H9 (cell line): ENCODE data around the gene POLR2H. TPM values are rescaled to one million over a fixed set of nuclear protein-coding genes. Genes with fewer than 3 reads are reported as not detected.
A peak's percentile ranks its signal among the peaks of the same experiment; 100 is the strongest.

Experiments
- DNase-seq: peaks from one replicate; pipeline ENCODE4 v3.0.0-alpha.2; 2017
- H2AFZ ChIP-seq: one replicate; pipeline ENCODE4 v1.6.1; 2013; ENCODE audit warnings: mild to moderate bottlenecking, low read length, control low read depth, moderate library complexity
- H2AK5ac ChIP-seq: 2 replicates; pipeline ENCODE4 v1.6.1; 2013; ENCODE audit warnings: low read length, control low read depth, mixed read lengths; ENCODE audit not compliant: insufficient read length
- H2BK120ac ChIP-seq: one replicate; pipeline ENCODE4 v1.6.1; 2013; ENCODE audit warnings: low read depth, mild to moderate bottlenecking, low read length, control low read depth, inconsistent platforms; ENCODE audit not compliant: poor library complexity, severe bottlenecking
- H2BK12ac ChIP-seq: 2 replicates; pipeline ENCODE4 v1.6.1; 2013; ENCODE audit warnings: low read length, control low read depth, mixed read lengths, low read depth; ENCODE audit not compliant: insufficient read length
- H2BK15ac ChIP-seq: 2 replicates; pipeline ENCODE4 v1.6.1; 2013; ENCODE audit warnings: low read depth, low read length, control low read depth
- H2BK20ac ChIP-seq: one replicate; pipeline ENCODE4 v1.6.1; 2013; ENCODE audit warnings: low read depth, mild to moderate bottlenecking, low read length, control low read depth, inconsistent platforms; ENCODE audit not compliant: poor library complexity, severe bottlenecking
- H2BK5ac ChIP-seq: 2 replicates; pipeline ENCODE4 v1.6.1; 2013; ENCODE audit warnings: low read length, control low read depth, mixed read lengths; ENCODE audit not compliant: insufficient read length
- H3K14ac ChIP-seq: 2 replicates; pipeline ENCODE4 v1.6.1; 2013; ENCODE audit warnings: low read length, control low read depth; ENCODE audit not compliant: insufficient read depth
- H3K18ac ChIP-seq: 2 replicates; pipeline ENCODE4 v1.6.1; 2013; ENCODE audit warnings: low read depth, mild to moderate bottlenecking, mixed read lengths, low read length, control low read depth; ENCODE audit not compliant: insufficient read length
- H3K23ac ChIP-seq: 2 replicates; pipeline ENCODE4 v1.6.1; 2013; ENCODE audit warnings: low read length, control low read depth, mixed read lengths, low read depth; ENCODE audit not compliant: insufficient read length
- H3K23me2 ChIP-seq: 2 replicates; pipeline ENCODE4 v1.6.1; 2013; ENCODE audit warnings: low read depth, mild to moderate bottlenecking, mixed read lengths, low read length, control low read depth; ENCODE audit not compliant: insufficient read length, poor library complexity, severe bottlenecking
- H3K27ac ChIP-seq: 2 replicates; pipeline ENCODE4 v1.5.1; 2013; ENCODE audit warnings: low read length, control low read depth, mixed read lengths, low read depth; ENCODE audit not compliant: insufficient read length
- H3K27me3 ChIP-seq: 2 replicates; pipeline ENCODE4 v1.6.1; 2013; ENCODE audit warnings: low read length, control low read depth, inconsistent platforms; ENCODE audit not compliant: insufficient read depth
- H3K4ac ChIP-seq: 2 replicates; pipeline ENCODE4 v1.6.1; 2013; ENCODE audit warnings: low read depth, mild to moderate bottlenecking, control low read depth, inconsistent platforms, low read length, moderate library complexity
- H3K4me1 ChIP-seq: 2 replicates; pipeline ENCODE4 v1.6.1; 2013; ENCODE audit warnings: low read length, control low read depth, inconsistent platforms; ENCODE audit not compliant: insufficient read depth
- H3K4me2 ChIP-seq: 2 replicates; pipeline ENCODE4 v1.6.1; 2013; ENCODE audit warnings: low read length, control low read depth, mixed read lengths; ENCODE audit not compliant: insufficient read length, insufficient read depth
- H3K56ac ChIP-seq: 2 replicates; pipeline ENCODE4 v1.6.1; 2013; ENCODE audit warnings: low read depth, mild to moderate bottlenecking, mixed read lengths, low read length, control low read depth; ENCODE audit not compliant: insufficient read length
- H3K79me1 ChIP-seq: 2 replicates; pipeline ENCODE4 v1.6.1; 2013; ENCODE audit warnings: low read depth, mild to moderate bottlenecking, moderate library complexity, low read length, control low read depth, inconsistent platforms; ENCODE audit not compliant: insufficient read depth, poor library complexity, severe bottlenecking
- H3K79me2 ChIP-seq: 2 replicates; pipeline ENCODE4 v1.6.1; 2013; ENCODE audit warnings: low read length, control low read depth, inconsistent platforms; ENCODE audit not compliant: insufficient read depth
- H3K9ac ChIP-seq: 2 replicates; pipeline ENCODE4 v1.6.1; 2013; ENCODE audit warnings: low read length, control low read depth, mixed read lengths; ENCODE audit not compliant: insufficient read length; ENCODE audit errors: extremely low read depth
- H3K9me3 ChIP-seq: one replicate; pipeline ENCODE4 v1.6.1; 2013; ENCODE audit warnings: low read depth, low read length, inconsistent platforms; ENCODE audit not compliant: control insufficient read depth
- H3T11ph ChIP-seq: one replicate; pipeline ENCODE4 v1.6.1; 2013; ENCODE audit warnings: mild to moderate bottlenecking, low read length, control low read depth, inconsistent platforms
- H4K20me1 ChIP-seq: one replicate; pipeline ENCODE4 v1.6.1; 2013; ENCODE audit not compliant: control insufficient read depth, insufficient read length, insufficient read depth
- H4K5ac ChIP-seq: 2 replicates; pipeline ENCODE4 v1.6.1; 2013; ENCODE audit warnings: low read depth, mild to moderate bottlenecking, mixed read lengths, low read length, control low read depth; ENCODE audit not compliant: insufficient read length
- H4K8ac ChIP-seq: replicated peaks from 2 replicates; pipeline ENCODE4 v1.6.1; 2013; ENCODE audit warnings: low read length, control low read depth, mixed read lengths, low read depth; ENCODE audit not compliant: insufficient read length
- H4K91ac ChIP-seq: 2 replicates; pipeline ENCODE4 v1.6.1; 2013; ENCODE audit warnings: low read depth, mild to moderate bottlenecking, moderate library complexity, mixed read lengths, low read length, control low read depth; ENCODE audit not compliant: insufficient read length
- H3K27ac Mint-ChIP-seq, 3 experiments: 2 replicates in 2 of 3; 3 replicates in 1 of 3; pipeline ENCODE4 v1.8.0; 2020 to 2021; ENCODE audit warnings: mixed read lengths in 3 of 3, mild to moderate bottlenecking in 1 of 3, moderate library complexity in 1 of 3
- H3K27me3 Mint-ChIP-seq: 2 replicates; pipeline ENCODE4 v1.8.0; 2021; ENCODE audit warnings: low read depth, mild to moderate bottlenecking, moderate library complexity, mixed read lengths
- H3K36me3 Mint-ChIP-seq, 3 experiments: 2 replicates in 2 of 3; 3 replicates in 1 of 3; pipeline ENCODE4 v1.8.0; 2020 to 2021; ENCODE audit warnings: low read depth in 3 of 3, mixed read lengths in 3 of 3; ENCODE audit not compliant: insufficient read depth in 1 of 3
- H3K4me1 Mint-ChIP-seq, 2 experiments: 2 replicates each; pipeline ENCODE4 v1.8.0; 2020; ENCODE audit warnings: mixed read lengths in 2 of 2
- H3K4me3 Mint-ChIP-seq, 2 experiments: 2 replicates in 1 of 2; 3 replicates in 1 of 2; pipeline ENCODE4 v1.8.0; 2020 to 2021; ENCODE audit warnings: mild to moderate bottlenecking in 2 of 2, mixed read lengths in 2 of 2, moderate library complexity in 1 of 2
- H3K9me3 Mint-ChIP-seq, 2 experiments: 2 replicates in 1 of 2; 3 replicates in 1 of 2; pipeline ENCODE4 v1.8.0; 2020; ENCODE audit warnings: mild to moderate bottlenecking in 2 of 2, mixed read lengths in 2 of 2, moderate library complexity in 1 of 2
- CTCF ChIP-seq: fragments of 200-600 bp; sonication (generic); conservative IDR thresholded peaks from 3 replicates; pipeline ENCODE4 v1.8.0; 2021; ENCODE audit warnings: antibody characterized with exemption, mild to moderate bottlenecking
- WGBS: extraction: QIAGEN DNeasy Blood & Tissue Kit; methylation state at CpG from one replicate; pipeline ENCODE4 v1.1.7; 2013; ENCODE audit warnings: missing lambda C conversion rate, low lambda C conversion rate, mixed read lengths; ENCODE audit not compliant: insufficient read length; ENCODE audit errors: extremely low coverage; 5-methylcytosine and 5-hydroxymethylcytosine counted together
- total RNA-seq: library from RNA; stranded (reverse); gene quantifications from 2 replicates; pipeline ENCODE4 v1.2.1, GENCODE V29; 2021

POLR2H gene
- total RNA-seq, 1 experiment from 2014 or later = 115 TPM

GRCh38 chr3:184343200-184343876, 18.2 kb upstream of the POLR2H start:
- no peak overlapping the region for H2BK20ac ChIP-seq
- Mint-ChIP-seq H3K27ac (peak overlapping the region; percentile 37 to 77 (median 62); a peak in 3 of 7 replicates), H3K36me3 (peaks cover 15 to 35% (median 22%) of the 10 kb centered on the region in 3 experiments), H3K9me3 (no peaks in the 10 kb centered on the region; a peak in 1 of 5 replicates), H3K27me3 (no peaks in the 10 kb centered on the region), H3K4me3 (no peak overlapping the region), H3K4me1 (peaks cover 13 to 17% of the 10 kb centered on the region in 2 experiments)
- peaks cover 1% of the 10 kb centered on the region for H3K23me2 ChIP-seq
- no peak overlapping the region for H3K4ac ChIP-seq
- no peak overlapping the region for H3K27ac ChIP-seq
- no peaks in the 10 kb centered on the region for H3K79me2 ChIP-seq
- no peaks in the 10 kb centered on the region for H3K9me3 ChIP-seq
- no peak overlapping the region for H2AK5ac ChIP-seq
- H4K8ac ChIP-seq = no peak overlapping the region
- no peak overlapping the region for H4K91ac ChIP-seq
- no peak overlapping the region for H2BK12ac ChIP-seq
- H3K4me1 ChIP-seq = 0 out of 2 replicates have a peak, but pooled peaks cover 2% of the 10 kb centered on the region
- H2AFZ ChIP-seq = no peak overlapping the region
- no peak overlapping the region for H2BK120ac ChIP-seq
- no peak for TF ChIP-seq CTCF
- H3K56ac ChIP-seq = no peak overlapping the region
- H2BK5ac ChIP-seq = no peak overlapping the region
- no peak overlapping the region for H3K9ac ChIP-seq
- peaks cover 4% of the 10 kb centered on the region for H4K20me1 ChIP-seq
- no peak overlapping the region for H3K18ac ChIP-seq
- H2BK15ac ChIP-seq = no peak overlapping the region
- no peak overlapping the region for H3T11ph ChIP-seq
- peak; percentile 15 for DNase-seq
- no peaks in the 10 kb centered on the region for H3K79me1 ChIP-seq
- no peak overlapping the region for H4K5ac ChIP-seq
- no peaks in the 10 kb centered on the region for H3K27me3 ChIP-seq
- WGBS = no CpG with 5 or more reads among the region's 5 CpGs
- no peak overlapping the region for H3K14ac ChIP-seq
- H3K23ac ChIP-seq = no peak overlapping the region
- no peak overlapping the region for H3K4me2 ChIP-seq
